Eye (tissue), 1 donor: Measurements from ENCODE around the gene L1CAM.
A peak's percentile ranks its signal among the peaks of the same experiment; 100 is the strongest.

Experiments used
- DNase-seq: peaks from one replicate; pipeline ENCODE4 v3.0.0-alpha.2; 2015

L1CAM gene

GRCh38 chrX:153861733-153862310, 24.2 kb downstream of the L1CAM start:
- DNase-seq, result no peak

GRCh38 chrX:153861151-153861550, 24.8 kb downstream of the L1CAM start:
- DNase-seq, result no peak

GRCh38 chrX:153857348-153857903, 28.5 kb downstream of the L1CAM start:
- DNase-seq, result no peak

- DNase-seq, result no peak
Observed at GRCh38 chrX:153854702-153855101, 31.3 kb downstream of the L1CAM start.

- no peak for DNase-seq
Observed at GRCh38 chrX:153853902-153854267, 32.1 kb downstream of the L1CAM start.

- DNase-seq, result no peak
Observed at GRCh38 chrX:153853180-153853901, 32.6 kb downstream of the L1CAM start.

- DNase-seq, result no peak
Observed at GRCh38 chrX:153851981-153852380, 34.0 kb downstream of the L1CAM start.

- DNase-seq, result no peak
Observed at GRCh38 chrX:153848325-153848724, 37.6 kb downstream of the L1CAM start.

- DNase-seq, result no peak
Observed at GRCh38 chrX:153845842-153846241, 40.1 kb downstream of the L1CAM start.

GRCh38 chrX:153845195-153845594, 40.8 kb downstream of the L1CAM start:
- DNase-seq, result no peak

- no peak for DNase-seq
Observed at GRCh38 chrX:153844509-153845082, 41.4 kb downstream of the L1CAM start.

- no peak for DNase-seq
Observed at GRCh38 chrX:153836921-153837320, 49.1 kb downstream of the L1CAM start.

GRCh38 chrX:153832728-153833127, 53.2 kb downstream of the L1CAM start:
- no peak for DNase-seq

- DNase-seq, result no peak
Observed at GRCh38 chrX:153831429-153832150, 54.4 kb downstream of the L1CAM start.

- DNase-seq, result peak; percentile 42
Observed at GRCh38 chrX:153830640-153831428, 55.1 kb downstream of the L1CAM start.

- DNase-seq, result peak; percentile 43
Observed at GRCh38 chrX:153829799-153830639, 56.0 kb downstream of the L1CAM start, which contains the start of gene PDZD4. Gene PDZD4 (minus strand): TSS chrX:153830544. CDS start chrX:153830298, 246 bp downstream.

GRCh38 chrX:153829549-153829798, 56.5 kb downstream of the L1CAM start:
- DNase-seq, result no peak

- peak; percentile 38 for DNase-seq
Observed at GRCh38 chrX:153828723-153829548, 57.0 kb downstream of the L1CAM start.

- DNase-seq, result no peak
Observed at GRCh38 chrX:153828308-153828707, 57.7 kb downstream of the L1CAM start.

- no peak for DNase-seq
Observed at GRCh38 chrX:153827903-153828302, 58.1 kb downstream of the L1CAM start.

GRCh38 chrX:153827016-153827415, 59.0 kb downstream of the L1CAM start:
- DNase-seq, result no peak
